Right lobe of liver (tissue), 6 donors: Measurements from ENCODE around the gene SIRPD. TPM values are rescaled to one million over a fixed set of nuclear protein-coding genes. Genes with fewer than 3 reads are reported as not detected.

ENCODE experiments used
- ATAC-seq, 4 donors: fragments of 200-7000 bp; cut with Tn5 transposase; one replicate each; pipeline ENCODE4 v1.9.1; 2020; ENCODE audit warnings: mild to moderate bottlenecking in 4 of 4, moderate library complexity in 4 of 4
- DNase-seq, 3 donors: peaks; one replicate each; pipeline ENCODE4 v3.0.0-alpha.2; 2020
- H3K27ac ChIP-seq, 3 donors: fragments of 200-600 bp; one replicate each; pipeline ENCODE4 v1.8.0; 2022
- H3K27me3 ChIP-seq, 2 donors: fragments of 200-600 bp; one replicate each; pipeline ENCODE4 v1.8.0; 2022
- H3K36me3 ChIP-seq, 4 donors: fragments of 200-600 bp; sonication (generic) in 1 of 4; one replicate each; pipeline versions ENCODE4 v1.5.1 to v1.8.0; 2017 to 2022; ENCODE audit warnings: control low read depth in 1 of 4
- H3K4me1 ChIP-seq, 4 donors: fragments of 200-600 bp; sonication (generic) in 1 of 4; one replicate each; pipeline versions ENCODE4 v1.5.1 to v1.8.0; 2017 to 2022; ENCODE audit warnings: control low read depth in 1 of 4
- H3K4me3 ChIP-seq, 3 donors: fragments of 200-600 bp; one replicate each; pipeline ENCODE4 v1.8.0; 2022
- H3K9me3 ChIP-seq, 4 donors: fragments of 200-600 bp; sonication (generic) in 1 of 4; one replicate each; pipeline versions ENCODE4 v1.5.1 to v1.8.0; 2017 to 2022; ENCODE audit warnings: control low read depth in 1 of 4
- CTCF ChIP-seq, 4 donors: fragments of 200-600 bp in 3 of 4; fragments of 450-650 bp in 1 of 4; IDR thresholded peaks; one replicate each; pipeline versions ENCODE4 v1.5.1 to v1.8.0; 2016 to 2022; ENCODE audit warnings: antibody characterized with exemption in 4 of 4, mild to moderate bottlenecking in 2 of 4
- POLR2A ChIP-seq: fragments of 450-650 bp; IDR thresholded peaks from one replicate; pipeline ENCODE4 v1.6.1; 2017; ENCODE audit warnings: antibody characterized with exemption, mild to moderate bottlenecking
- WGBS: methylation state at CpG from one replicate; pipeline ENCODE4 v1.1.6; 2018; ENCODE audit warnings: low coverage, low lambda C conversion rate; ENCODE audit not compliant: insufficient coverage; ENCODE audit errors: missing lambda C conversion rate; 5-methylcytosine and 5-hydroxymethylcytosine counted together
- intact Hi-C, 2 donors: fragments of 100-400 bp; cut with DNase I; formaldehyde crosslinking; loops; one replicate each; pipeline versions ENCODE4 v1.11.2 to v1.14.1; 2022
- total RNA-seq, 6 experiments: library from RNA; depleted of rRNA in 2 of 6; stranded (reverse); fragments of >200 nt in 2 of 6; fragmentation: NEBNext Ultra II Directional in 3 of 6; extraction: Animal tissue kit (Norgen Biotek cat#: 25700) in 3 of 6; gene quantifications; one replicate each; pipeline versions ENCODE4 v1.1.0 to v1.2.4, GENCODE V29; 2016 to 2023
- donor health status: DM: no; HTN: yes; CAD: no.
- donor health status: DM: no; HTN: no; CAD: no.
- donor health status: DM: no; HTN: no; CAD: no.
- donor health status: DM: no; HTN: yes; CAD: no.
- donor health status: DM: no; HTN: yes; CAD: no.

SIRPD gene
- total RNA-seq, 6 experiments from 2014 or later, result not detected

- 45% methylated on average over 7 of the region's 7 CpGs for WGBS
- H3K9me3 ChIP-seq, result no peaks in the 10 kb centered on the region
- no peaks in the 10 kb centered on the region for H3K4me1 ChIP-seq
- intact Hi-C loops, result no loop called here
- DNase-seq (no peak), ATAC-seq (peak in 2 of 4 donors; percentile 27 to 34)
- H3K27ac ChIP-seq, result no peak overlapping the region
- no peaks in the 10 kb centered on the region for H3K27me3 ChIP-seq
- H3K4me3 ChIP-seq, result no peak overlapping the region
- TF ChIP-seq POLR2A (no peak), CTCF (IDR thresholded peaks at IDR 0.05) (no peak)
- no peaks in the 10 kb centered on the region for H3K36me3 ChIP-seq
Measured at GRCh38 chr20:1569415-1569881, 11.9 kb upstream of the SIRPD start.

- WGBS, result no CpG with 5 or more reads among the region's 1 CpG
- Histone ChIP-seq H3K4me1 (no peaks in the 10 kb centered on the region), H3K4me3 (no peak overlapping the region), H3K27me3 (no peaks in the 10 kb centered on the region), H3K36me3 (no peaks in the 10 kb centered on the region), H3K27ac (no peak overlapping the region), H3K9me3 (no peaks in the 10 kb centered on the region)
- no peak for ATAC-seq
- intact Hi-C loops, result no loop called here
- TF ChIP-seq CTCF (IDR thresholded peaks at IDR 0.05), result no peak
- DNase-seq, result no peak
Measured at GRCh38 chr20:1568163-1568490, 10.6 kb upstream of the SIRPD start.

- ATAC-seq (no peak), DNase-seq (no peak)
- intact Hi-C loops, result no loop called here
- Histone ChIP-seq H3K4me3 (no peak overlapping the region), H3K9me3 (no peaks in the 10 kb centered on the region), H3K36me3 (no peaks in the 10 kb centered on the region), H3K27me3 (no peaks in the 10 kb centered on the region), H3K27ac (no peak overlapping the region), H3K4me1 (no peaks in the 10 kb centered on the region)
- TF ChIP-seq CTCF (IDR thresholded peaks at IDR 0.05) (no peak), POLR2A (no peak)
- 45% methylated on average over 5 of the region's 6 CpGs for WGBS
Measured at GRCh38 chr20:1567392-1568162, 10.1 kb upstream of the SIRPD start.

- no peak overlapping the region for H3K4me3 ChIP-seq
- H3K9me3 ChIP-seq, result no peaks in the 10 kb centered on the region
- intact Hi-C loops, result no loop called here
- TF ChIP-seq CTCF (IDR thresholded peaks at IDR 0.05) (no peak), POLR2A (no peak)
- no peaks in the 10 kb centered on the region for H3K4me1 ChIP-seq
- H3K27ac ChIP-seq, result no peak overlapping the region
- DNase-seq (no peak), ATAC-seq (no peak)
- H3K27me3 ChIP-seq, result no peaks in the 10 kb centered on the region
- H3K36me3 ChIP-seq, result no peaks in the 10 kb centered on the region
- WGBS, result 42% methylated on average over 2 of the region's 2 CpGs
Measured at GRCh38 chr20:1566701-1567100, 9.2 kb upstream of the SIRPD start.
